Keratinocyte (primary cell): ENCODE measurements around the gene PPP1R37.

Experiments
- CTCF ChIP-seq, 3 experiments: IDR thresholded peaks in 1 of 3; conservative IDR thresholded peaks in 1 of 3; optimal IDR thresholded peaks in 1 of 3; 2 replicates in 2 of 3; 3 replicates in 1 of 3; pipeline versions ENCODE3 to v1.5.1; 2011; ENCODE audit warnings: low read length in 3 of 3, mild to moderate bottlenecking in 3 of 3, moderate library complexity in 2 of 3, control low read depth in 1 of 3, inconsistent platforms in 1 of 3; ENCODE audit not compliant: insufficient read depth in 2 of 3; ENCODE audit errors: extremely low read depth in 1 of 3
- EZH2 ChIP-seq: IDR thresholded peaks from one replicate; pipeline ENCODE4 v1.6.1; 2012; ENCODE audit warnings: inconsistent platforms, mild to moderate bottlenecking, low read length, moderate library complexity

- TF ChIP-seq CTCF (optimal IDR thresholded peaks at IDR 0.05 in 1 of 3, IDR thresholded peaks at IDR 0.05 in 1 of 3, conservative IDR thresholded peaks at IDR 0.05 in 1 of 3; ENCODE audit: extremely low read depth in 1 of 3, insufficient read depth in 2 of 3, low read length in 3 of 3) (no peak), EZH2 (no peak)
Observed at GRCh38 chr19:45097450-45097775, 4.4 kb downstream of the PPP1R37 start.
